PC-9 (cell line): Measurements from ENCODE around the gene GLB1L2. TPM values are rescaled to one million over a fixed set of nuclear protein-coding genes. Genes with fewer than 3 reads are reported as not detected.

ENCODE experiments used
- BruUV-seq: library from RNA; stranded (reverse); fragments of 400-500 nt; replicated peaks from 2 replicates; lab custom pipeline; 2021; lab: Mats Ljungman, UMichigan
- CTCF ChIA-PET: fragments of 300-600 bp; sonication (Branson Sonifier 250); formaldehyde crosslinking; loops from one replicate; lab custom pipeline; 2022; ENCODE audit warnings: antibody characterized with exemption; lab: Charles Lee
- POLR2A ChIA-PET: fragments of 300-600 bp; sonication (Branson Sonifier 250); formaldehyde crosslinking; loops from one replicate; lab custom pipeline; 2022; ENCODE audit warnings: antibody characterized with exemption; ENCODE audit not compliant: unreplicated experiment; lab: Charles Lee
- DNase-seq, 2 experiments: peaks; one replicate each; pipeline versions ENCODE4 v3.0.0 to v3.0.0-alpha.2; 2015 to 2022; ENCODE audit warnings: mixed read lengths in 1 of 2
- H2AFZ ChIP-seq: fragments of 200-600 bp; sonication (generic); 2 replicates; pipeline ENCODE4 v1.8.1; 2017; ENCODE audit warnings: antibody characterized with exemption
- H3F3A ChIP-seq: fragments of 200-600 bp; sonication (generic); 2 replicates; pipeline ENCODE4 v1.8.1; 2017; ENCODE audit warnings: antibody characterized with exemption, mild to moderate bottlenecking, low read depth; ENCODE audit not compliant: insufficient read depth
- H3K27ac ChIP-seq: fragments of 200-600 bp; sonication (generic); 2 replicates; pipeline ENCODE4 v1.6.1; 2016; ENCODE audit warnings: mixed run types
- H3K27me3 ChIP-seq: fragments of 200-600 bp; sonication (generic); 2 replicates; pipeline ENCODE4 v1.6.1; 2016; ENCODE audit warnings: low read depth, mixed run types; ENCODE audit not compliant: insufficient read depth
- H3K36me3 ChIP-seq: fragments of 200-600 bp; sonication (generic); 2 replicates; pipeline ENCODE4 v1.6.1; 2016; ENCODE audit warnings: low read depth, mixed run types
- H3K4me1 ChIP-seq: fragments of 200-600 bp; sonication (generic); replicated peaks from 2 replicates; pipeline ENCODE4 v1.6.1; 2016; ENCODE audit warnings: mixed run types; ENCODE audit not compliant: insufficient read depth
- H3K4me2 ChIP-seq: fragments of 200-600 bp; sonication (generic); 2 replicates; pipeline ENCODE4 v1.6.1; 2017; ENCODE audit warnings: mixed run types
- H3K4me3 ChIP-seq: fragments of 200-600 bp; sonication (generic); 2 replicates; pipeline ENCODE4 v1.6.1; 2016; ENCODE audit warnings: mixed run types
- H3K79me2 ChIP-seq: fragments of 200-600 bp; sonication (generic); 2 replicates; pipeline ENCODE4 v1.6.1; 2017; ENCODE audit warnings: low read depth, mixed run types
- H3K9me2 ChIP-seq: fragments of 200-600 bp; sonication (generic); 2 replicates; pipeline ENCODE4 v1.8.1; 2017; ENCODE audit warnings: mild to moderate bottlenecking; ENCODE audit not compliant: insufficient read depth
- H3K9me3 ChIP-seq: fragments of 200-600 bp; sonication (generic); 2 replicates; pipeline ENCODE4 v1.8.1; 2016; ENCODE audit warnings: low read depth; ENCODE audit not compliant: insufficient read depth
- H4K20me1 ChIP-seq: fragments of 200-600 bp; sonication (generic); 2 replicates; pipeline ENCODE4 v1.8.1; 2017; ENCODE audit not compliant: insufficient read depth
- CTCF ChIP-seq: fragments of 200-600 bp; sonication (generic); conservative IDR thresholded peaks from 2 replicates; pipeline ENCODE4 v1.6.1; 2017; ENCODE audit warnings: mixed run types, antibody characterized with exemption, mild to moderate bottlenecking, moderate library complexity
- EZH2 ChIP-seq: fragments of 200-600 bp; sonication (generic); IDR thresholded peaks from 2 replicates; pipeline ENCODE4 v1.8.0; 2017; ENCODE audit warnings: antibody characterized with exemption, low read depth
- intact Hi-C: fragments of 100-400 bp; cut with micrococcal nuclease; formaldehyde crosslinking; loops from one replicate; pipeline ENCODE4 v1.10.0; 2022; ENCODE audit not compliant: unreplicated experiment
- total RNA-seq: library from RNA; stranded (reverse); gene quantifications from 2 replicates; pipeline ENCODE4 v1.2.3, GENCODE V29; 2021

The GLB1L2 gene
- total RNA-seq, 1 experiment from 2014 or later = 32.2 TPM

GRCh38 chr11:134358165-134358855, 26.5 kb downstream of the GLB1L2 start:
- no peak for DNase-seq
- Histone ChIP-seq H3K27me3 (no peaks in the 10 kb centered on the region), H2AFZ (no peak overlapping the region), H4K20me1 (no peaks in the 10 kb centered on the region), H3K4me3 (no peak overlapping the region), H3F3A (no peaks in the 10 kb centered on the region), H3K36me3 (no peaks in the 10 kb centered on the region; the same call in 1 of the 2 replicates), H3K9me3 (no peaks in the 10 kb centered on the region), H3K4me1 (peaks cover 5% of the 10 kb centered on the region; the same call in 1 of the 2 replicates), H3K27ac (no peak overlapping the region), H3K79me2 (no peaks in the 10 kb centered on the region), H3K4me2 (no peak overlapping the region), H3K9me2 (no peaks in the 10 kb centered on the region)
- intact Hi-C loops = no loop called here
- ChIA-PET CTCF (no interaction called here), POLR2A (no interaction called here)
- no TSS peak for BruUV-seq
- TF ChIP-seq CTCF (no peak), EZH2 (no peak)

GRCh38 chr11:134358856-134359490, 27.2 kb downstream of the GLB1L2 start:
- CTCF ChIA-PET = no interaction called here

GRCh38 chr11:134359646-134360045, 27.9 kb downstream of the GLB1L2 start:
- no peaks in the 10 kb centered on the region for H3K79me2 ChIP-seq
- no TSS peak for BruUV-seq
- no peak overlapping the region for H3K4me3 ChIP-seq
- no peaks in the 10 kb centered on the region for H3K9me3 ChIP-seq
- H4K20me1 ChIP-seq = no peaks in the 10 kb centered on the region
- intact Hi-C loops = loop anchor here (5.0 kb wide), 1 partner anchor 348 kb away; no protein-coding TSS in a partner anchor
- H3K9me2 ChIP-seq = no peaks in the 10 kb centered on the region
- H2AFZ ChIP-seq = no peak overlapping the region
- no peaks in the 10 kb centered on the region; the same call in 1 of the 2 replicates for H3K36me3 ChIP-seq
- H3K27me3 ChIP-seq = no peaks in the 10 kb centered on the region
- no peaks in the 10 kb centered on the region for H3F3A ChIP-seq
- no peak for TF ChIP-seq EZH2
- TF ChIP-seq CTCF = no peak
- DNase-seq = no peak
- ChIA-PET POLR2A (no interaction called here), CTCF (no interaction called here)
- H3K4me2 ChIP-seq = no peak overlapping the region
- H3K27ac ChIP-seq = no peak overlapping the region
- H3K4me1 ChIP-seq = peaks cover 5% of the 10 kb centered on the region; the same call in 1 of the 2 replicates

More at GRCh38 chr11:134358856-134359490, 27.2 kb downstream of the GLB1L2 start:
- Histone ChIP-seq H3K27ac (no peak overlapping the region), H3K27me3 (no peaks in the 10 kb centered on the region), H2AFZ (no peak overlapping the region), H4K20me1 (no peaks in the 10 kb centered on the region), H3K79me2 (no peaks in the 10 kb centered on the region), H3K4me2 (no peak overlapping the region), H3K9me2 (no peaks in the 10 kb centered on the region), H3K4me3 (no peak overlapping the region), H3K36me3 (no peaks in the 10 kb centered on the region; the same call in 1 of the 2 replicates), H3K9me3 (no peaks in the 10 kb centered on the region), H3K4me1 (peaks cover 5% of the 10 kb centered on the region; the same call in 1 of the 2 replicates), H3F3A (no peaks in the 10 kb centered on the region)
- no TSS peak for BruUV-seq
- TF ChIP-seq EZH2 (no peak), CTCF (no peak)
- POLR2A ChIA-PET = no interaction called here
- DNase-seq = no peak
- intact Hi-C loops = no loop called here
